HCT116 (cell line): ENCODE results near the gene GLIPR2.

ENCODE experiments used
- EZH2 ChIP-seq: fragments of 200-600 bp; sonication (generic); IDR thresholded peaks from 2 replicates; pipeline ENCODE4 v1.6.1; 2017; ENCODE audit warnings: antibody characterized with exemption, mixed run types
- EZH2phosphoT487 ChIP-seq: fragments of 200-600 bp; IDR thresholded peaks from 2 replicates; pipeline ENCODE4 v1.6.1; 2018; ENCODE audit warnings: antibody characterized with exemption, borderline replicate concordance
- JUND ChIP-seq: IDR thresholded peaks from 2 replicates; pipeline ENCODE4 v1.6.1; 2012
- POLR2A ChIP-seq: IDR thresholded peaks from 2 replicates; pipeline ENCODE4 v1.7.0; 2011; ENCODE audit warnings: borderline replicate concordance; ENCODE audit not compliant: insufficient read depth, insufficient read length; ENCODE audit errors: extremely low read depth
- POLR2AphosphoS5 ChIP-seq: IDR thresholded peaks from 2 replicates; pipeline ENCODE4 v1.6.1; 2011; ENCODE audit warnings: mild to moderate bottlenecking, low read depth, low read length, moderate library complexity
- RAD21 ChIP-seq: IDR thresholded peaks from 2 replicates; pipeline ENCODE4 v1.6.1; 2012; ENCODE audit warnings: low read depth, mild to moderate bottlenecking
- TCF7L2 ChIP-seq: IDR thresholded peaks from 2 replicates; pipeline ENCODE4 v1.7.0; 2011; ENCODE audit warnings: borderline replicate concordance, inconsistent platforms; ENCODE audit not compliant: insufficient read depth, insufficient read length; ENCODE audit errors: extremely low read depth
- YY1 ChIP-seq: IDR thresholded peaks from 2 replicates; pipeline ENCODE4 v1.6.1; 2011; ENCODE audit warnings: low read length, low read depth, moderate library complexity, mild to moderate bottlenecking; ENCODE audit not compliant: insufficient replicate concordance; ENCODE audit errors: extremely low read depth
- TF ChIP-seq, protein P1 (sequence below), 3 experiments: fragments of 200-600 bp in 1 of 3; sonication (generic) in 1 of 3; IDR thresholded peaks in 2 of 3; conservative IDR thresholded peaks in 1 of 3; 2 replicates each; pipeline ENCODE4 v1.5.1; 2012 to 2017; ENCODE audit warnings: low read depth in 2 of 3, low read length in 2 of 3, antibody characterized with exemption in 1 of 3, borderline replicate concordance in 1 of 3, control low read depth in 1 of 3, mild to moderate bottlenecking in 1 of 3, mixed read lengths in 1 of 3, mixed run types in 1 of 3, moderate library complexity in 1 of 3; ENCODE audit not compliant: insufficient read depth in 1 of 3
- TF ChIP-seq, protein P2 (sequence below): IDR thresholded peaks from 2 replicates; pipeline ENCODE4 v1.6.1; 2012

DNA sequence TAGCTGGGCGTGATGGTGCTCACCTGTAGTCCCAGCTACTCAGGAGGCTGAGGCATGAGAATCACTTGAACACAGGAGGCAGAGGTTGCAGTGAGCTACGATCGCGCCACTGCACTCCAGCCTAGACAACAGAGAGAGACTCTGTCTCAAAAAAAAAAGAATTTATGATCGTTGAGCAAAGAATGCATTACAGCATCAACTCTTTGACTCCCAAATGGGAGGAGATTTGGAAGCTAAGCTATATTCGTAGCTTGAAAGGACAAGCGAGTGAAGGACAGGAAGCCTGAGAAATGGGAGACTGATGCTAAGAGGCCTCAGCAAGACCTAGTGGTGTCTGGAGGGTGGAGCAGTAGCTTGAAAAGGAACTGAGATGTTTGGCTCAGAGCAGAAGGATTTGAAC is 22.4 kb downstream of the GLIPR2 start:
- TF ChIP-seq, protein P1, sequence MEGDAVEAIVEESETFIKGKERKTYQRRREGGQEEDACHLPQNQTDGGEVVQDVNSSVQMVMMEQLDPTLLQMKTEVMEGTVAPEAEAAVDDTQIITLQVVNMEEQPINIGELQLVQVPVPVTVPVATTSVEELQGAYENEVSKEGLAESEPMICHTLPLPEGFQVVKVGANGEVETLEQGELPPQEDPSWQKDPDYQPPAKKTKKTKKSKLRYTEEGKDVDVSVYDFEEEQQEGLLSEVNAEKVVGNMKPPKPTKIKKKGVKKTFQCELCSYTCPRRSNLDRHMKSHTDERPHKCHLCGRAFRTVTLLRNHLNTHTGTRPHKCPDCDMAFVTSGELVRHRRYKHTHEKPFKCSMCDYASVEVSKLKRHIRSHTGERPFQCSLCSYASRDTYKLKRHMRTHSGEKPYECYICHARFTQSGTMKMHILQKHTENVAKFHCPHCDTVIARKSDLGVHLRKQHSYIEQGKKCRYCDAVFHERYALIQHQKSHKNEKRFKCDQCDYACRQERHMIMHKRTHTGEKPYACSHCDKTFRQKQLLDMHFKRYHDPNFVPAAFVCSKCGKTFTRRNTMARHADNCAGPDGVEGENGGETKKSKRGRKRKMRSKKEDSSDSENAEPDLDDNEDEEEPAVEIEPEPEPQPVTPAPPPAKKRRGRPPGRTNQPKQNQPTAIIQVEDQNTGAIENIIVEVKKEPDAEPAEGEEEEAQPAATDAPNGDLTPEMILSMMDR (IDR thresholded peaks at IDR 0.05 in 2 of 3, conservative IDR thresholded peaks at IDR 0.05 in 1 of 3; ENCODE audit: borderline replicate concordance in 1 of 3, insufficient read depth in 1 of 3, low read depth in 2 of 3, low read length in 2 of 3) = no peak
- TF ChIP-seq, protein P2, sequence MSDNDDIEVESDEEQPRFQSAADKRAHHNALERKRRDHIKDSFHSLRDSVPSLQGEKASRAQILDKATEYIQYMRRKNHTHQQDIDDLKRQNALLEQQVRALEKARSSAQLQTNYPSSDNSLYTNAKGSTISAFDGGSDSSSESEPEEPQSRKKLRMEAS = no peak
- TF ChIP-seq POLR2AphosphoS5 = no peak
- no peak for TF ChIP-seq YY1
- no peak for TF ChIP-seq TCF7L2
- TF ChIP-seq EZH2 = no peak
- TF ChIP-seq JUND = no peak
- no peak for TF ChIP-seq RAD21
- no peak for TF ChIP-seq POLR2A
- TF ChIP-seq EZH2phosphoT487 = no peak
